K562 (cell line): ENCODE measurements around the gene TIGD7. TPM values are rescaled to one million over a fixed set of nuclear protein-coding genes. Genes with fewer than 3 reads are reported as not detected.

Experiments
- BACH1 ChIP-seq: fragments of 200-800 bp; sonication (Bioruptor generic); IDR thresholded peaks from 2 replicates; pipeline ENCODE4 v1.6.1; 2016; ENCODE audit warnings: missing genetic modification characterization, missing compliant biosample characterization
- FOXM1 ChIP-seq, 2 experiments: fragments of 450-650 bp in 1 of 2; sonication (generic) in 1 of 2; formaldehyde crosslinking in 1 of 2; IDR thresholded peaks; 2 replicates each; pipeline versions ENCODE4 v1.6.1 to v1.9.0; 2017 to 2022; ENCODE audit warnings: low read depth in 2 of 2, mild to moderate bottlenecking in 2 of 2, missing genetic modification reagents in 1 of 2, moderate library complexity in 1 of 2
- HDGF ChIP-seq: fragments of 450-650 bp; IDR thresholded peaks from 2 replicates; pipeline ENCODE4 v1.6.1; 2016
- JUND ChIP-seq, 2 experiments: IDR thresholded peaks; 2 replicates in 1 of 2; 3 replicates in 1 of 2; pipeline ENCODE4 v1.6.1; 2011; ENCODE audit warnings: borderline replicate concordance in 2 of 2, low read depth in 2 of 2, low read length in 2 of 2, improper control_type of control experiment in 1 of 2, missing biosample characterization in 1 of 2, missing genetic modification characterization in 1 of 2, missing genetic modification reagents in 1 of 2
- LCOR ChIP-seq: sonication (generic); formaldehyde crosslinking; IDR thresholded peaks from 2 replicates; pipeline ENCODE4 v1.8.0; 2022; ENCODE audit warnings: mild to moderate bottlenecking, missing genetic modification reagents
- MBD1 ChIP-seq: fragments of 250-450 bp; sonication (Bioruptor Pico); IDR thresholded peaks from 2 replicates; pipeline ENCODE4 v1.8.0; 2022; ENCODE audit warnings: inconsistent platforms
- NONO ChIP-seq, 2 experiments: fragments of 200-400 bp in 1 of 2; fragments of 450-650 bp in 1 of 2; formaldehyde crosslinking in 1 of 2; IDR thresholded peaks; 2 replicates each; pipeline ENCODE4 v1.6.1; 2017; ENCODE audit warnings: low read depth in 2 of 2, mild to moderate bottlenecking in 2 of 2, moderate library complexity in 2 of 2, low read length in 1 of 2
- NR1H2 ChIP-seq: sonication (generic); formaldehyde crosslinking; IDR thresholded peaks from 2 replicates; pipeline ENCODE4 v1.4.0; 2020; ENCODE audit warnings: mild to moderate bottlenecking, missing genetic modification reagents
- PATZ1 ChIP-seq: fragments of 250-450 bp; sonication (Bioruptor Pico); IDR thresholded peaks from 2 replicates; pipeline ENCODE4 v1.5.0; 2020; ENCODE audit warnings: mild to moderate bottlenecking, borderline replicate concordance
- SIRT6 ChIP-seq: IDR thresholded peaks from one replicate; pipeline ENCODE4 v1.6.1; 2012; ENCODE audit warnings: low read depth, mild to moderate bottlenecking, control low read depth, inconsistent platforms, low read length, moderate library complexity
- SP1 ChIP-seq: sonication (generic); formaldehyde crosslinking; IDR thresholded peaks from 2 replicates; pipeline ENCODE4 v1.8.1; 2022; ENCODE audit warnings: mild to moderate bottlenecking, missing genetic modification reagents
- U2AF1 ChIP-seq: fragments of 200-400 bp; formaldehyde crosslinking; optimal IDR thresholded peaks from 2 replicates; pipeline ENCODE3; 2017; ENCODE audit warnings: mild to moderate bottlenecking, low read depth, low read length, moderate library complexity
- ZNF75A ChIP-seq: fragments of 450-650 bp; formaldehyde crosslinking; IDR thresholded peaks from 2 replicates; pipeline ENCODE4 v1.4.0; 2020; ENCODE audit warnings: mild to moderate bottlenecking
- polyA plus RNA-seq, 8 experiments: library from polyadenylated mRNA; depleted of rRNA in 4 of 8; stranded (reverse) in 5 of 8; unstranded in 3 of 8; fragments of >200 nt; fragmentation: Nextera tagmentation in 2 of 8; fragmentation: Illumina TruSeq in 1 of 8; extraction: Ambion mirVana in 2 of 8; extraction: Trizol in 1 of 8; gene quantifications; 2 replicates each; pipeline versions ENCODE4 v1.2.1 to v1.2.3, GENCODE V29; 2011 to 2014; ENCODE audit warnings: inconsistent platforms in 1 of 8, missing spikeins in 1 of 8
- total RNA-seq, 7 experiments: library from RNA; depleted of rRNA in 6 of 7; stranded (reverse); fragments of >200 nt in 6 of 7; fragmentation: Illumina TruSeq in 2 of 7; extraction: Trizol in 2 of 7; gene quantifications; 2 replicates each; pipeline versions ENCODE4 v1.2.1 to v1.2.3, GENCODE V29; 2011 to 2021; ENCODE audit warnings: low replicate concordance in 1 of 7
- TF ChIP-seq, protein P1 (sequence below): fragments of 250-450 bp; sonication (Bioruptor Pico); IDR thresholded peaks from 2 replicates; pipeline ENCODE4 v1.8.0; 2021; ENCODE audit warnings: borderline replicate concordance, mild to moderate bottlenecking, moderate library complexity; ENCODE audit not compliant: poor library complexity, severe bottlenecking
- TF ChIP-seq, protein P2 (sequence below): fragments of 450-650 bp; IDR thresholded peaks from 2 replicates; pipeline ENCODE4 v1.6.1; 2017; ENCODE audit warnings: mild to moderate bottlenecking, moderate library complexity
- TF ChIP-seq, protein P3 (sequence below): fragments of 450-650 bp; IDR thresholded peaks from 2 replicates; pipeline ENCODE4 v1.6.1; 2016
- TF ChIP-seq, protein P4 (sequence below): fragments of 250-450 bp; sonication (Bioruptor Pico); IDR thresholded peaks from 2 replicates; pipeline ENCODE4 v1.5.1; 2021; ENCODE audit warnings: mild to moderate bottlenecking

The TIGD7 gene
- total and polyA plus RNA-seq, 9 of the 15 experiments (the other 6 are each of a cell fraction or from before 2014, with no cell fraction given): 0.84 to 10.7 (median 6.7) TPM

GRCh38 chr16:3282730-3283542 lies 22.3 kb downstream of the TIGD7 start, which contains the start of gene ZNF263 (continued):
- TF ChIP-seq MBD1: no peak
- TF ChIP-seq U2AF1: no peak
- TF ChIP-seq, protein P1, sequence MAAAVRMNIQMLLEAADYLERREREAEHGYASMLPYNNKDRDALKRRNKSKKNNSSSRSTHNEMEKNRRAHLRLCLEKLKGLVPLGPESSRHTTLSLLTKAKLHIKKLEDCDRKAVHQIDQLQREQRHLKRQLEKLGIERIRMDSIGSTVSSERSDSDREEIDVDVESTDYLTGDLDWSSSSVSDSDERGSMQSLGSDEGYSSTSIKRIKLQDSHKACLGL (CRISPR knock-in tag): no peak
- TF ChIP-seq HDGF: no peak
- TF ChIP-seq SIRT6: no peak
- TF ChIP-seq FOXM1 (IDR thresholded peaks at IDR 0.05; ENCODE audit: low read depth): no peak; the same call in 1 of the 2 replicates
- TF ChIP-seq FOXM1 (CRISPR knock-in tag; IDR thresholded peaks at IDR 0.05; ENCODE audit: low read depth): no peak
- TF ChIP-seq, protein P2, sequence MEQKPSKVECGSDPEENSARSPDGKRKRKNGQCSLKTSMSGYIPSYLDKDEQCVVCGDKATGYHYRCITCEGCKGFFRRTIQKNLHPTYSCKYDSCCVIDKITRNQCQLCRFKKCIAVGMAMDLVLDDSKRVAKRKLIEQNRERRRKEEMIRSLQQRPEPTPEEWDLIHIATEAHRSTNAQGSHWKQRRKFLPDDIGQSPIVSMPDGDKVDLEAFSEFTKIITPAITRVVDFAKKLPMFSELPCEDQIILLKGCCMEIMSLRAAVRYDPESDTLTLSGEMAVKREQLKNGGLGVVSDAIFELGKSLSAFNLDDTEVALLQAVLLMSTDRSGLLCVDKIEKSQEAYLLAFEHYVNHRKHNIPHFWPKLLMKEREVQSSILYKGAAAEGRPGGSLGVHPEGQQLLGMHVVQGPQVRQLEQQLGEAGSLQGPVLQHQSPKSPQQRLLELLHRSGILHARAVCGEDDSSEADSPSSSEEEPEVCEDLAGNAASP: no peak
- TF ChIP-seq NR1H2 (CRISPR knock-in tag): 0 out of 2 replicates have a peak, but pooled peaks have one; percentile 22
- no peak for TF ChIP-seq BACH1 (tag)
- peak in 1 of 2 experiments; percentile 28; a peak in 1 of 4 replicates for TF ChIP-seq NONO (IDR thresholded peaks at IDR 0.05; ENCODE audit: low read depth in 2 of 2, low read length in 1 of 2)
- TF ChIP-seq, protein P3, sequence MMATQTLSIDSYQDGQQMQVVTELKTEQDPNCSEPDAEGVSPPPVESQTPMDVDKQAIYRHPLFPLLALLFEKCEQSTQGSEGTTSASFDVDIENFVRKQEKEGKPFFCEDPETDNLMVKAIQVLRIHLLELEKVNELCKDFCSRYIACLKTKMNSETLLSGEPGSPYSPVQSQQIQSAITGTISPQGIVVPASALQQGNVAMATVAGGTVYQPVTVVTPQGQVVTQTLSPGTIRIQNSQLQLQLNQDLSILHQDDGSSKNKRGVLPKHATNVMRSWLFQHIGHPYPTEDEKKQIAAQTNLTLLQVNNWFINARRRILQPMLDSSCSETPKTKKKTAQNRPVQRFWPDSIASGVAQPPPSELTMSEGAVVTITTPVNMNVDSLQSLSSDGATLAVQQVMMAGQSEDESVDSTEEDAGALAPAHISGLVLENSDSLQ: peak; percentile 83
- TF ChIP-seq LCOR (CRISPR knock-in tag): peak; percentile 53; the same call in 1 of the 2 replicates
- TF ChIP-seq JUND (IDR thresholded peaks at IDR 0.05; ENCODE audit: borderline replicate concordance, low read depth, low read length): peak; percentile 32
- peak; percentile 14; the same call in 1 of the 3 replicates for TF ChIP-seq JUND (tag; IDR thresholded peaks at IDR 0.05; ENCODE audit: borderline replicate concordance, low read depth, low read length)
- no peak for TF ChIP-seq PATZ1 (CRISPR knock-in tag)
- TF ChIP-seq SP1 (CRISPR knock-in tag): peak; percentile 92
- no peak for TF ChIP-seq ZNF75A (CRISPR knock-in tag)
- TF ChIP-seq, protein P4, sequence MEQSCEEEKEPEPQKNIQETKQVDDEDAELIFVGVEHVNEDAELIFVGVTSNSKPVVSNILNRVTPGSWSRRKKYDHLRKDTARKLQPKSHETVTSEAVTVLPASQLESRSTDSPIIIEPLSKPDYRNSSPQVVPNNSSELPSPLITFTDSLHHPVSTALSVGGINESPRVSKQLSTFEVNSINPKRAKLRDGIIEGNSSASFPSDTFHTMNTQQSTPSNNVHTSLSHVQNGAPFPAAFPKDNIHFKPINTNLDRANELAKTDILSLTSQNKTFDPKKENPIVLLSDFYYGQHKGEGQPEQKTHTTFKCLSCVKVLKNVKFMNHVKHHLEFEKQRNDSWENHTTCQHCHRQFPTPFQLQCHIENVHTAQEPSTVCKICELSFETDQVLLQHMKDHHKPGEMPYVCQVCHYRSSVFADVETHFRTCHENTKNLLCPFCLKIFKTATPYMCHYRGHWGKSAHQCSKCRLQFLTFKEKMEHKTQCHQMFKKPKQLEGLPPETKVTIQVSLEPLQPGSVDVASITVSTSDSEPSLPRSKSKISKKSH (CRISPR knock-in tag): no peak
